Spinal cord (tissue), 10 donors: Measurements from ENCODE around the gene EIF3I. TPM values are rescaled to one million over a fixed set of nuclear protein-coding genes. Genes with fewer than 3 reads are reported as not detected.

Experiments used
- DNase-seq, 6 donors: peaks; one replicate each; pipeline versions ENCODE4 v3.0.0 to v3.0.0-alpha.2; 2013 to 2015; ENCODE audit warnings: low spot score in 6 of 6, low read depth in 4 of 6
- H3K27ac ChIP-seq: one replicate; pipeline ENCODE4 v1.5.1; 2013; ENCODE audit warnings: low read depth, low read length, control low read depth
- H3K27me3 ChIP-seq: one replicate; pipeline ENCODE4 v1.6.1; 2013; ENCODE audit warnings: low read length; ENCODE audit not compliant: control insufficient read depth, insufficient read depth
- H3K36me3 ChIP-seq: one replicate; pipeline ENCODE4 v1.6.1; 2013; ENCODE audit warnings: low read length; ENCODE audit not compliant: control insufficient read depth, insufficient read depth
- H3K4me1 ChIP-seq: one replicate; pipeline ENCODE4 v1.6.1; 2013; ENCODE audit warnings: low read length; ENCODE audit not compliant: control insufficient read depth, insufficient read depth
- H3K4me3 ChIP-seq: one replicate; pipeline ENCODE4 v1.5.1; 2013; ENCODE audit warnings: low read depth, low read length, control low read depth
- H3K9me3 ChIP-seq: one replicate; pipeline ENCODE4 v1.6.1; 2013; ENCODE audit warnings: low read length; ENCODE audit not compliant: control insufficient read depth, insufficient read depth
- WGBS: methylation state at CpG from one replicate; pipeline ENCODE4 v1.1.5; 2013; ENCODE audit warnings: missing lambda C conversion rate; ENCODE audit not compliant: insufficient coverage; 5-methylcytosine and 5-hydroxymethylcytosine counted together
- polyA plus RNA-seq, 2 donors: library from polyadenylated mRNA; unstranded; fragments of 120-200 nt; gene quantifications; one replicate each; pipeline ENCODE4 v1.2.1, GENCODE V29; 2013; ENCODE audit not compliant: insufficient read length in 2 of 2
- small RNA-seq: library from RNA; depleted of rRNA; stranded (forward); fragments of <200 nt; gene quantifications from one replicate; pipeline ENCODE3, GENCODE V24; 2014; ENCODE audit warnings: low replicate concordance
- total RNA-seq, 2 donors: library from RNA; depleted of rRNA in 1 of 2; stranded (reverse); fragments of 120-200 nt in 1 of 2; fragments of >200 nt in 1 of 2; gene quantifications; one replicate each; pipeline versions ENCODE4 v1.2.3 to v1.2.4, GENCODE V29; 2013 to 2014
- donor health status: healthy.

EIF3I gene
- total and polyA plus RNA-seq, 4 donors, result 94.9 to 185 (median 166) TPM

- peaks cover 38% of the 10 kb centered on the region for H3K27me3 ChIP-seq
- H3K4me3 ChIP-seq, result no peak overlapping the region
- WGBS, result 86% methylated on average over 21 of the region's 30 CpGs
- H3K27ac ChIP-seq, result no peak overlapping the region
- no peak for DNase-seq
- no peaks in the 10 kb centered on the region for H3K9me3 ChIP-seq
- no peaks in the 10 kb centered on the region for H3K4me1 ChIP-seq
- no peaks in the 10 kb centered on the region for H3K36me3 ChIP-seq
Observed at GRCh38 chr1:32276032-32276782, 54.0 kb downstream of the EIF3I start.

Small RNA genes within 50 kb of the gene (small RNA-seq; reads per million reads assigned to genes)
- not detected for gene RF00017

Other genes starting within 250 kb of the EIF3I start
- gene KHDRBS1, start 208.5 kb upstream of the EIF3I start, total RNA-seq, result 10 to 100 TPM; 83.9 to 84.7 TPM
- 100 to 1,000 TPM; 153 to 188 TPM for gene KHDRBS1, start 208.5 kb upstream of the EIF3I start, polyA plus RNA-seq
- 1 to 10 TPM; 2.9 to 7.2 TPM for gene TMEM39B, start 149.5 kb upstream of the EIF3I start, total RNA-seq
- 10 to 100 TPM; 18.1 to 22.2 TPM for gene TMEM39B, start 149.5 kb upstream of the EIF3I start, polyA plus RNA-seq
- 10 to 100 TPM; 37.1 to 39.1 TPM for gene KPNA6, start 114.4 kb upstream of the EIF3I start, total RNA-seq
- 10 to 100 TPM; 29.6 to 30.2 TPM for gene KPNA6, start 114.4 kb upstream of the EIF3I start, polyA plus RNA-seq
- 10 to 100 TPM; 31.8 to 52.0 TPM for gene TXLNA, start 42.7 kb upstream of the EIF3I start, total RNA-seq
- gene TXLNA, start 42.7 kb upstream of the EIF3I start, polyA plus RNA-seq, result 10 to 100 TPM; 29.3 to 34.6 TPM
- 10 to 100 TPM; 23.6 to 56.4 TPM for gene CCDC28B, start 21.8 kb upstream of the EIF3I start, total RNA-seq
- gene CCDC28B, start 21.8 kb upstream of the EIF3I start, polyA plus RNA-seq, result 10 to 100 TPM; 79.1 to 82.2 TPM
- 1 to 10 TPM; 3.3 to 6.4 TPM for gene IQCC, start 16.7 kb upstream of the EIF3I start, total RNA-seq
- gene IQCC, start 16.7 kb upstream of the EIF3I start, polyA plus RNA-seq, result 1 to 10 TPM; 6.5 to 8.7 TPM
- gene DCDC2B, start 13.3 kb upstream of the EIF3I start, total RNA-seq, result under 1 TPM in 1 of 2 donors, not detected in 1; 0.28 TPM
- 1 to 10 TPM in 1 of 2 donors, under 1 TPM in 1; 0.82 to 2.6 TPM for gene DCDC2B, start 13.3 kb upstream of the EIF3I start, polyA plus RNA-seq
- gene TMEM234, start 54 bp upstream of the EIF3I start, total RNA-seq, result 10 to 100 TPM; 15.3 to 27.4 TPM
- 10 to 100 TPM; 20.2 to 25.8 TPM for gene TMEM234, start 54 bp upstream of the EIF3I start, polyA plus RNA-seq
- gene FAM167B, start 24.8 kb downstream of the EIF3I start, total RNA-seq, result 1 to 10 TPM in 1 of 2 donors, under 1 TPM in 1; 0.69 to 1.5 TPM
- gene FAM167B, start 24.8 kb downstream of the EIF3I start, polyA plus RNA-seq, result 1 to 10 TPM; 2.7 to 3.1 TPM
- under 1 TPM; 0.22 to 0.50 TPM for gene LCK, start 28.9 kb downstream of the EIF3I start, total RNA-seq
- gene LCK, start 28.9 kb downstream of the EIF3I start, polyA plus RNA-seq, result under 1 TPM; 0.27 to 0.41 TPM
- 10 to 100 TPM; 37.2 to 68.2 TPM for gene HDAC1, start 69.7 kb downstream of the EIF3I start, total RNA-seq
- 10 to 100 TPM; 66.3 to 79.3 TPM for gene HDAC1, start 69.7 kb downstream of the EIF3I start, polyA plus RNA-seq
- 100 to 1,000 TPM; 159 to 231 TPM for gene MARCKSL1, start 113.8 kb downstream of the EIF3I start, total RNA-seq
- 1,000 to 10,000 TPM; 1,221 to 1,348 TPM for gene MARCKSL1, start 113.8 kb downstream of the EIF3I start, polyA plus RNA-seq
- gene FAM229A, start 140.1 kb downstream of the EIF3I start, total RNA-seq, result 1 to 10 TPM; 1.1 to 5.8 TPM
- 10 to 100 TPM; 13.9 to 15.5 TPM for gene FAM229A, start 140.1 kb downstream of the EIF3I start, polyA plus RNA-seq
- gene TSSK3, start 140.1 kb downstream of the EIF3I start, total RNA-seq, result 1 to 10 TPM in 1 of 2 donors, under 1 TPM in 1; 0.59 to 2.4 TPM
- 1 to 10 TPM; 2.3 to 4.4 TPM for gene TSSK3, start 140.1 kb downstream of the EIF3I start, polyA plus RNA-seq
- gene BSDC1, start 172.0 kb downstream of the EIF3I start, total RNA-seq, result 10 to 100 TPM; 61.4 to 73.8 TPM
- 10 to 100 TPM; 78.8 to 85.1 TPM for gene BSDC1, start 172.0 kb downstream of the EIF3I start, polyA plus RNA-seq
- 1 to 10 TPM; 3.1 to 6.8 TPM for gene ZBTB8B, start 242.7 kb downstream of the EIF3I start, total RNA-seq
- gene ZBTB8B, start 242.7 kb downstream of the EIF3I start, polyA plus RNA-seq, result 1 to 10 TPM; 5.6 to 8.3 TPM